HepG2 (cell line): ENCODE results near the gene RRP8. TPM values are rescaled to one million over a fixed set of nuclear protein-coding genes. Genes with fewer than 3 reads are reported as not detected.
A peak's percentile ranks its signal among the peaks of the same experiment; 100 is the strongest.

ENCODE experiments used
- CEBPG ChIP-seq: IDR thresholded peaks from 2 replicates; pipeline ENCODE4 v1.6.1; 2016
- MED8 ChIP-seq: sonication (generic); formaldehyde crosslinking; IDR thresholded peaks from 2 replicates; pipeline ENCODE4 v1.8.1; 2023; ENCODE audit warnings: mild to moderate bottlenecking, missing genetic modification reagents; ENCODE audit not compliant: insufficient replicate concordance
- ZSCAN20 ChIP-seq: sonication (generic); formaldehyde crosslinking; IDR thresholded peaks from 2 replicates; pipeline ENCODE4 v1.4.0; 2020; ENCODE audit warnings: missing genetic modification reagents, mild to moderate bottlenecking, borderline replicate concordance
- polyA plus RNA-seq, 8 experiments: library from polyadenylated mRNA; depleted of rRNA in 3 of 8; stranded (reverse) in 7 of 8; unstranded in 1 of 8; fragments of >200 nt; fragmentation: Illumina TruSeq in 4 of 8; extraction: Trizol in 4 of 8; gene quantifications; 2 replicates each; pipeline versions ENCODE4 v1.2.1 to v1.2.3, GENCODE V29; 2011 to 2016; ENCODE audit warnings: low read depth in 4 of 8, missing spikeins in 1 of 8, mixed read lengths in 1 of 8; ENCODE audit not compliant: insufficient read depth in 1 of 8
- total RNA-seq, 5 experiments: library from RNA; depleted of rRNA; stranded (reverse); fragments of >200 nt; fragmentation: Illumina TruSeq; extraction: Trizol; gene quantifications; 2 replicates each; pipeline ENCODE4 v1.2.3, GENCODE V29; 2016; ENCODE audit warnings: low read depth in 1 of 5
- TF ChIP-seq, protein P1 (sequence below), 2 experiments: sonication (generic) in 1 of 2; formaldehyde crosslinking in 1 of 2; IDR thresholded peaks; 2 replicates each; pipeline versions ENCODE4 v1.5.1 to v1.6.1; 2011 to 2020; ENCODE audit warnings: borderline replicate concordance in 1 of 2, low read depth in 1 of 2, low read length in 1 of 2, mild to moderate bottlenecking in 1 of 2, missing genetic modification reagents in 1 of 2, moderate library complexity in 1 of 2
- TF ChIP-seq, protein P2 (sequence below): sonication (generic); formaldehyde crosslinking; IDR thresholded peaks from 2 replicates; pipeline ENCODE4 v1.5.1; 2020; ENCODE audit warnings: mild to moderate bottlenecking, missing genetic modification reagents, borderline replicate concordance
- TF ChIP-seq, protein P3 (sequence below): sonication (generic); formaldehyde crosslinking; IDR thresholded peaks from 2 replicates; pipeline ENCODE4 v1.8.0; 2022; ENCODE audit warnings: missing genetic modification reagents, mild to moderate bottlenecking, moderate library complexity, borderline replicate concordance
- TF ChIP-seq, protein P4 (sequence below): sonication (generic); formaldehyde crosslinking; IDR thresholded peaks from 2 replicates; pipeline ENCODE4 v1.5.1; 2020; ENCODE audit warnings: missing genetic modification reagents, mild to moderate bottlenecking, borderline replicate concordance

Gene RRP8
- total and polyA plus RNA-seq, 2 of the 13 experiments (the other 11 are each of a cell fraction or from before 2014, with no cell fraction given): 7.2 to 21.6 TPM

DNA sequence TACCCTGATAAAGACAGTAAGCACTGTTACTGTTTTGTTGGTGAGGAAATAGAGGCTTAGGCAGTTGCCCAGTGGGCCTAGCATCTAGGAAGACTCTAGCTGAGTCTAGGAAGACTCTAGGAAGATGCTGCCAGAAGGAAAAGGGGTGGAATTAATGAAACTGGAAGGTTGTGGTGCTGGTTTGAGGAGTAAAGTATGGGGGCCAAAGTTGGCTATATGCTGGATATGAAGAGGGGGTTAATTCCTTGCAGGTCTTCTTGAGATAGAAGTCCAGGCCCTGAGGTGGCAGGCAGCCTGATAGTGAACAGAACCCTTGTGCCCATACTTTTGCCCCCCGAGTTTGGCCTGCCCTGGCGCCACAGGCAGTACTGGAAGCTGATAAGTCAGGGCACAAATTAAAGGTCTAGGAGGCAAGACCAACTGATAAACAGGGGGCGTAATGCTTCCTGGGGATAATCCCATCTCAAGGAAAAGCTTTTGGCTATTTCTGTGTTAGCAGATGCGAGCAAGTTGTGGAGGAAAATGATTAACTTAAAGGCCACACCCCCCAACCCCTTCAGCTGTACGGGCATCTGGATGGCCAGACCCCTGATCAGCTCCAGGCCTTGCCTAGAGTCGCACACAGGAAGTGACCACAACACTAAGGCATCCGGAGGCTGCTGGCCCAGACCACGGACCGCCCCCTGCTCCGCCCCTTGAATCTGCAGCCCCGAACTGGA lies 3.2 kb upstream of the RRP8 start (continued):
- TF ChIP-seq, protein P1, sequence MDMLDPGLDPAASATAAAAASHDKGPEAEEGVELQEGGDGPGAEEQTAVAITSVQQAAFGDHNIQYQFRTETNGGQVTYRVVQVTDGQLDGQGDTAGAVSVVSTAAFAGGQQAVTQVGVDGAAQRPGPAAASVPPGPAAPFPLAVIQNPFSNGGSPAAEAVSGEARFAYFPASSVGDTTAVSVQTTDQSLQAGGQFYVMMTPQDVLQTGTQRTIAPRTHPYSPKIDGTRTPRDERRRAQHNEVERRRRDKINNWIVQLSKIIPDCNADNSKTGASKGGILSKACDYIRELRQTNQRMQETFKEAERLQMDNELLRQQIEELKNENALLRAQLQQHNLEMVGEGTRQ (IDR thresholded peaks at IDR 0.05; ENCODE audit: low read depth, low read length): no peak
- TF ChIP-seq, protein P1 (CRISPR knock-in tag; IDR thresholded peaks at IDR 0.05; ENCODE audit: borderline replicate concordance): 0 out of 2 replicates have a peak, but pooled peaks have one; percentile 64
- TF ChIP-seq, protein P2, sequence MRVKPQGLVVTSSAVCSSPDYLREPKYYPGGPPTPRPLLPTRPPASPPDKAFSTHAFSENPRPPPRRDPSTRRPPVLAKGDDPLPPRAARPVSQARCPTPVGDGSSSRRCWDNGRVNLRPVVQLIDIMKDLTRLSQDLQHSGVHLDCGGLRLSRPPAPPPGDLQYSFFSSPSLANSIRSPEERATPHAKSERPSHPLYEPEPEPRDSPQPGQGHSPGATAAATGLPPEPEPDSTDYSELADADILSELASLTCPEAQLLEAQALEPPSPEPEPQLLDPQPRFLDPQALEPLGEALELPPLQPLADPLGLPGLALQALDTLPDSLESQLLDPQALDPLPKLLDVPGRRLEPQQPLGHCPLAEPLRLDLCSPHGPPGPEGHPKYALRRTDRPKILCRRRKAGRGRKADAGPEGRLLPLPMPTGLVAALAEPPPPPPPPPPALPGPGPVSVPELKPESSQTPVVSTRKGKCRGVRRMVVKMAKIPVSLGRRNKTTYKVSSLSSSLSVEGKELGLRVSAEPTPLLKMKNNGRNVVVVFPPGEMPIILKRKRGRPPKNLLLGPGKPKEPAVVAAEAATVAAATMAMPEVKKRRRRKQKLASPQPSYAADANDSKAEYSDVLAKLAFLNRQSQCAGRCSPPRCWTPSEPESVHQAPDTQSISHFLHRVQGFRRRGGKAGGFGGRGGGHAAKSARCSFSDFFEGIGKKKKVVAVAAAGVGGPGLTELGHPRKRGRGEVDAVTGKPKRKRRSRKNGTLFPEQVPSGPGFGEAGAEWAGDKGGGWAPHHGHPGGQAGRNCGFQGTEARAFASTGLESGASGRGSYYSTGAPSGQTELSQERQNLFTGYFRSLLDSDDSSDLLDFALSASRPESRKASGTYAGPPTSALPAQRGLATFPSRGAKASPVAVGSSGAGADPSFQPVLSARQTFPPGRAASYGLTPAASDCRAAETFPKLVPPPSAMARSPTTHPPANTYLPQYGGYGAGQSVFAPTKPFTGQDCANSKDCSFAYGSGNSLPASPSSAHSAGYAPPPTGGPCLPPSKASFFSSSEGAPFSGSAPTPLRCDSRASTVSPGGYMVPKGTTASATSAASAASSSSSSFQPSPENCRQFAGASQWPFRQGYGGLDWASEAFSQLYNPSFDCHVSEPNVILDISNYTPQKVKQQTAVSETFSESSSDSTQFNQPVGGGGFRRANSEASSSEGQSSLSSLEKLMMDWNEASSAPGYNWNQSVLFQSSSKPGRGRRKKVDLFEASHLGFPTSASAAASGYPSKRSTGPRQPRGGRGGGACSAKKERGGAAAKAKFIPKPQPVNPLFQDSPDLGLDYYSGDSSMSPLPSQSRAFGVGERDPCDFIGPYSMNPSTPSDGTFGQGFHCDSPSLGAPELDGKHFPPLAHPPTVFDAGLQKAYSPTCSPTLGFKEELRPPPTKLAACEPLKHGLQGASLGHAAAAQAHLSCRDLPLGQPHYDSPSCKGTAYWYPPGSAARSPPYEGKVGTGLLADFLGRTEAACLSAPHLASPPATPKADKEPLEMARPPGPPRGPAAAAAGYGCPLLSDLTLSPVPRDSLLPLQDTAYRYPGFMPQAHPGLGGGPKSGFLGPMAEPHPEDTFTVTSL (CRISPR knock-in tag): no peak
- TF ChIP-seq ZSCAN20 (CRISPR knock-in tag) (no peak), CEBPG (no peak), MED8 (CRISPR knock-in tag) (no peak)
- TF ChIP-seq, protein P3, sequence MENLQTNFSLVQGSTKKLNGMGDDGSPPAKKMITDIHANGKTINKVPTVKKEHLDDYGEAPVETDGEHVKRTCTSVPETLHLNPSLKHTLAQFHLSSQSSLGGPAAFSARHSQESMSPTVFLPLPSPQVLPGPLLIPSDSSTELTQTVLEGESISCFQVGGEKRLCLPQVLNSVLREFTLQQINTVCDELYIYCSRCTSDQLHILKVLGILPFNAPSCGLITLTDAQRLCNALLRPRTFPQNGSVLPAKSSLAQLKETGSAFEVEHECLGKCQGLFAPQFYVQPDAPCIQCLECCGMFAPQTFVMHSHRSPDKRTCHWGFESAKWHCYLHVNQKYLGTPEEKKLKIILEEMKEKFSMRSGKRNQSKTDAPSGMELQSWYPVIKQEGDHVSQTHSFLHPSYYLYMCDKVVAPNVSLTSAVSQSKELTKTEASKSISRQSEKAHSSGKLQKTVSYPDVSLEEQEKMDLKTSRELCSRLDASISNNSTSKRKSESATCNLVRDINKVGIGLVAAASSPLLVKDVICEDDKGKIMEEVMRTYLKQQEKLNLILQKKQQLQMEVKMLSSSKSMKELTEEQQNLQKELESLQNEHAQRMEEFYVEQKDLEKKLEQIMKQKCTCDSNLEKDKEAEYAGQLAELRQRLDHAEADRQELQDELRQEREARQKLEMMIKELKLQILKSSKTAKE (CRISPR knock-in tag): no peak
- TF ChIP-seq, protein P4, sequence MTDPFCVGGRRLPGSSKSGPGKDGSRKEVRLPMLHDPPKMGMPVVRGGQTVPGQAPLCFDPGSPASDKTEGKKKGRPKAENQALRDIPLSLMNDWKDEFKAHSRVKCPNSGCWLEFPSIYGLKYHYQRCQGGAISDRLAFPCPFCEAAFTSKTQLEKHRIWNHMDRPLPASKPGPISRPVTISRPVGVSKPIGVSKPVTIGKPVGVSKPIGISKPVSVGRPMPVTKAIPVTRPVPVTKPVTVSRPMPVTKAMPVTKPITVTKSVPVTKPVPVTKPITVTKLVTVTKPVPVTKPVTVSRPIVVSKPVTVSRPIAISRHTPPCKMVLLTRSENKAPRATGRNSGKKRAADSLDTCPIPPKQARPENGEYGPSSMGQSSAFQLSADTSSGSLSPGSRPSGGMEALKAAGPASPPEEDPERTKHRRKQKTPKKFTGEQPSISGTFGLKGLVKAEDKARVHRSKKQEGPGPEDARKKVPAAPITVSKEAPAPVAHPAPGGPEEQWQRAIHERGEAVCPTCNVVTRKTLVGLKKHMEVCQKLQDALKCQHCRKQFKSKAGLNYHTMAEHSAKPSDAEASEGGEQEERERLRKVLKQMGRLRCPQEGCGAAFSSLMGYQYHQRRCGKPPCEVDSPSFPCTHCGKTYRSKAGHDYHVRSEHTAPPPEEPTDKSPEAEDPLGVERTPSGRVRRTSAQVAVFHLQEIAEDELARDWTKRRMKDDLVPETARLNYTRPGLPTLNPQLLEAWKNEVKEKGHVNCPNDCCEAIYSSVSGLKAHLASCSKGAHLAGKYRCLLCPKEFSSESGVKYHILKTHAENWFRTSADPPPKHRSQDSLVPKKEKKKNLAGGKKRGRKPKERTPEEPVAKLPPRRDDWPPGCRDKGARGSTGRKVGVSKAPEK: no peak
